ENCODE data around the gene NTPCR.

The NTPCR gene

DNA sequence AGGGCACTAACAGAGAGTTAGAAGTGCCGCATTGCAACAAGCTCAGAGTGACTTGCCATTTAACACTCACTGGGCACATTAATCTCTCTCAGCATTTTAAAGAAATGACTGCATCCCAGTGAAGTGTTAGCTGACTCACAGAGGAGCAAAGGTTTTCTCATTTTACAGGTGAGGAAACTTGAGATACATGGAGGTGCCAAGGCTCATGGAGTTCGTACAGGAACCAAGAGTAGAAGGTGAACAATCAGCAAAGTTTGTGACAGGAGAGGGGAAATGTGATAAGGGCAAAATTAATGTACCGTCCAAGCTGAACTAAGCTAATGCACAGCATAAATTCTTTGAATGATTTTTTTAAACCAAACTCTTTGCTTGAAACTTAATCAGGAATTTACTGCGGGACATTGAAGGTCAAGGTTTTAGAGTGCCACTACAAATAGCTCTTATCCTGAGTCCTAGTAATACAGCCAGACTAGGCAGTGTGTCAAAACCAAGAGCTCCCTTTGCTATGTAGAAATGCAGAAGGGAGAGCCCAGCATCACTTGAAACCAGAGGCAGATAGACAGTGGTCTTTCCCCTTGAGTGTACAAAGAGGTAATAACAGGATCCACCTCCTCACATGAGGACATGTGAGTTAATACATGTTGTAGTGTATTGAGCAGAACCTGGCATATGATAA, 22.4 kb upstream of the NTPCR start:
- DNase-seq: no peak

- no peak for DNase-seq
These were observed 17.7 kb upstream of the NTPCR start for GRCh38 chr1:232932486-232933425.

GRCh38 chr1:232936941-232937340, 13.5 kb upstream of the NTPCR start:
- DNase-seq: no peak

DNA sequence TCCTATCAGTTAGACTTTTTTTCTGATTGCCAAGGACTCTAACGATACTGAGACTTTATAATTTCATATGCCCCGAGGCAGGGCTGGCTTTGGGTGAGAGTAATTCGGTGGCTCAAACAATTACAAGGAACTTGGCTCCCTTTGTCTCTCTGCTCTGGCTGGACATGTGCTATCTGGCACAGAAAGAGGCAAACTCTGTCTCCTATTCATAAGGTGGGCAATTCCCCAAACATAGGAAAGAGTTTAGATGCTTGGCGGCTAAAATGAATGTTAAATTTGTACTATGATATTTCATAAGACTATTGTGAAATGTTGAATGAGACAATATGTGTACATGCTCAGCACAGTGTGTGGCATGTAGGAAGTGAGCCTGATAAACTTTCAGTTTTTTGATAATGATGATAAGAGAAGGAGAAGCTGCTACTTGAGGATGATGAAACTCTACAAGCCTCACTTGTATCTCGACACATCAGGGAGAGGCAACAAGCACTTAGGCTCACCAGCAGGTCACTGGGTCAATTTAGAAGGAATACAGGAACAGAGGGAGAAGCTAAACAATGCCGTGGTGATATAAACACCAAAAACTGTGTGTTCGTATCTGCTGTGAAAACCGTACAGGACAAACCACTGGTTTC, 12.6 kb upstream of the NTPCR start:
- no peak for DNase-seq

DNA sequence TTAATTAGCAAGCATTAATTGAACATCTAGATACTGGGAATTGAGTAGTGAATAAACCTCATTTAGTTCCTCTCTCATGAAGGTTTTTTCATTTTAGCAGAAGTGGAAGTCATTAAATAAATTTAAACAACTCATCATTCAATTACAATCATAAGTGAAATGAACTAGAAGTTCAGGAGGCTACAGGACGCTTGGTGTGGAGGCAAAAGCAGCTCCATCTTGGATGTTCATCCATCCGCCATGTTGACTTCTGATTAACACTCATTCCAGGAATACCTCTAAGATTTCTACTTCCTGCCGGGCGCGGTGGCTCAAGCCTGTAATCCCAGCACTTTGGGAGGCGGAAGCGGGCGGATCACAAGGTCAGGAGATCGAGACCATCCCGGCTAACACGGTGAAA, 11.5 kb upstream of the NTPCR start:
- DNase-seq: no peak

GRCh38 chr1:232939748-232940147, 10.7 kb upstream of the NTPCR start:
- DNase-seq: no peak

- DNase-seq: no peak
These were observed 10.1 kb upstream of the NTPCR start for GRCh38 chr1:232940262-232940661.

DNA sequence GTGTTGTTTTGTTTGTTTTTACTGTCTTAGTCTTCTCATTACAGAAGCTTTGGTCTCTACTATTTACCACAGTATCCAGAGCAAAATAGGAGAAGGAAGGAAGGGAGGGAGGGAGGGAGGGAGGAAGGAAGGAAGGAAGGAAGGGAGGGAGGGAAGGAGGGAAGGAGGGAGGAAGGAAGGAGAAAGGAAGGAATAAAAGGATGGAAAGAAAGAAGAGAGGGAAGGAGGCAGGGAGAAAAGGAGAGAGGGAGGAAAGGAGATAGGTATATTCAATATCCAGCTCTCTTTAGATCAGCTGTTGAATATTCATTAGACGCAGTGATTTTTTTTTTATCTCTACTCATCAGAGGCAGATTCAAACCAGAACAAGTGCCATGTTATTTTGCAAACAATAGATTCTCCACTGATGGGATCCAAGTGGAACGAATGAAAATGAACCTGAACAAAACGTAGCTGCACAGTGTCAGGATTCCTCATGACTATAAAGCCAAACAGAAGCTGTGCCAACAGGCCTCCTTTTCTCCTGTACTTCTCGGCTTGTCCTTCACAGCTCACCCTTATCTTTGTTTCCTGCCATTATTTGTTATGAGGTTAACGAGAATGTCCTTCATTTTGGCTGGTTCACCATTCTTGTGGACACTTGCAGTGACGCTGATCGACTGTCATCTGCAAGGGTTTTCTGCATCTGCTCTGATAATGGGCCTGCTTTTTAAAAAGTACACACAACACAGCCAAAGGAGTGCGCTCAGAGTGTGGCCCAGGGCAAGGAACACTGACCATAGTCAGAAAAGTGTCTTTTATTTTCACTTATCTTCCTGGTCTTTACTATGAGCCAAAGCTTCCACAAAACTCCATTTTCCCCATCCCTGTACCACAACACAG, 7.8 kb upstream of the NTPCR start:
- DNase-seq: no peak

- DNase-seq: peak; percentile 32
These were observed 6.6 kb upstream of the NTPCR start for GRCh38 chr1:232943679-232944252.

- no peak for DNase-seq
These were observed 6.1 kb upstream of the NTPCR start for GRCh38 chr1:232944347-232944746.

- no peak for DNase-seq
These were observed 695 bp upstream of the NTPCR start for GRCh38 chr1:232949636-232950196.

DNA sequence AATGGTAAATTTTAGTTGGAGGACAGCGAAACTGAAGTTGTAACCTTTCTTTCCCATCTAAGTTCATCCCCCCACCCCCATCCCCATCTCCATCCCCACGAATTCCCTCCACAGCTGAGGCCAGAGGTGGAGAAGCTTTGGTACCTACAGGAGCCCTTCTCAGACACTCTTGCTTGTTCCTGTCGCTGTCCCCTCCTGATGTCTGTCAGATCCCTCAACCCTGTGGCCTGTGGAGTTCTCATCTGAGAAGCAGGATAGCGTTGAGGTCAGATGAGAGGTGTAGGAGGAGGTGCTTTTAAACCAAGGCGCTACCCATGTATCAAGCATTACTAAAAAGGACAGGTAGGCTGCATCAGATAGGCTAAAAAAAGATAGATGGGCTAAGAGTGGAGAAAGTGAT, 769 bp downstream of the NTPCR start:
- peak; percentile 34 for DNase-seq

- no peak for DNase-seq
These were observed 1.2 kb downstream of the NTPCR start for GRCh38 chr1:232951605-232952004.

DNA sequence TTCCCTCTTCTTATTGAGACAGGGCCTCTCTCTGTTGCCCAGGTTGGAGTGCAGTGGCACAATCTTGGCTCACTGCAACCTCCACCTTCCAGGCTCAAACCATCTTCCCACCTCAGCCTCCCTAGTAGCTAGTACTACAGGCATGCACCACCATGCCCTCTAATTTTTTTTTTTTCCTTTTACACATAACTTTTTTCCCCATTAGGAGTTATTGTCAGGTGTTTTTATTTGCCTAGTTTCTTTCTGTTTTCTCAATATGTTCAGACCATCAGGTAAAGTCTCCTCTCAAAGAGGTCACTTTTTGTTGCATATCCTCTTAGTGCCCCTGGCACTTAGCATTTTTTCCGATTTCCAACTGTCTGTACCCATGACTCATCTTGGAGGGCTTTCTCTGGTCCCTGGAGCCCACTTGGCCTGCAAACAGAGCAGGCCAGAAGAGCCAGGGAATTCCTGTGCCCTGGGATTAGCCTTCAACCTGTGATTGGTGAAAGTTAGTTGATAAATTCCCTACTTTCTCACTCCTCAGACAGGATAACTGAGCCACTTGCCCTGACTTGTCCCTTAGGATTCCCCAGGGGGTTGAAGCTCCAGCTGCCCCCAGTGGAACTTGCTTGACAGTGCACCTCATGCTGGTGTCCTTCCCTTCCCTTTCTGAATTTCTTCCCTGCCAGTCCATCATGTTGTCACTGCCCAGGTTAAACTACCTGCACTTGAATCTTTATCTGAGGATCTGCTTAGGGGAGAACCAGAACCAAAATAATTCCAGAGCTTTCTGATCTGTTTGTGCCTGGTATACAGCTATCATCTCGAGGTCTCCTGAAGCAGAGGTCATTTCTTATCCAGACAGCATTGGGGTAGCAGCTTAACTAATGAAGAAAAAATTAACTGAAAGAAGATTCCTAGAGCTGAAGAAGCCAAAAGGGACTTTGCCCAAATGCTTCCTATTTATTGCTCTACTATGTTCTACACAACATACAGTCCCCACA, 2.4 kb downstream of the NTPCR start:
- DNase-seq: peak; percentile 45

- DNase-seq: no peak
These were observed 4.4 kb downstream of the NTPCR start for GRCh38 chr1:232954594-232955365.

GRCh38 chr1:232956081-232956480, 5.7 kb downstream of the NTPCR start:
- DNase-seq: no peak

DNA sequence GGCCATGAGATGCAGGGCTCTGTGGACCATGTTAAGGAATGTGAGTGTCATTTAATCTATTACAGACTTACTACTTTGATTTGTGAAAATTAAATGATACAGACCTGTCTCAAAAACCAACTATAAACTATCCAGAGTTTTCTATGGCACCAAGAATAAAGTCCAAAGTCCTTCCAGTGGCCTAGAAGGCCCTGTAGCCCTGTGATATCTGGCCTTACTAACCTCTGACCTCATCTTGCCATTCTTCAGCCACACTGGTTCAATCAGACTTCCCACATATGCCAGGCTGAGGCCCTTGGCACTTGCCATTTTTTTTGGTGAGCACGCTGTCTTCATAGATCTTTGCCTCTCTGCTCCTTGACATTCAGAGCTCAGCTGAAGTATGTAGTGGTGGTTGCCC, 7.7 kb downstream of the NTPCR start:
- no peak for DNase-seq

DNA sequence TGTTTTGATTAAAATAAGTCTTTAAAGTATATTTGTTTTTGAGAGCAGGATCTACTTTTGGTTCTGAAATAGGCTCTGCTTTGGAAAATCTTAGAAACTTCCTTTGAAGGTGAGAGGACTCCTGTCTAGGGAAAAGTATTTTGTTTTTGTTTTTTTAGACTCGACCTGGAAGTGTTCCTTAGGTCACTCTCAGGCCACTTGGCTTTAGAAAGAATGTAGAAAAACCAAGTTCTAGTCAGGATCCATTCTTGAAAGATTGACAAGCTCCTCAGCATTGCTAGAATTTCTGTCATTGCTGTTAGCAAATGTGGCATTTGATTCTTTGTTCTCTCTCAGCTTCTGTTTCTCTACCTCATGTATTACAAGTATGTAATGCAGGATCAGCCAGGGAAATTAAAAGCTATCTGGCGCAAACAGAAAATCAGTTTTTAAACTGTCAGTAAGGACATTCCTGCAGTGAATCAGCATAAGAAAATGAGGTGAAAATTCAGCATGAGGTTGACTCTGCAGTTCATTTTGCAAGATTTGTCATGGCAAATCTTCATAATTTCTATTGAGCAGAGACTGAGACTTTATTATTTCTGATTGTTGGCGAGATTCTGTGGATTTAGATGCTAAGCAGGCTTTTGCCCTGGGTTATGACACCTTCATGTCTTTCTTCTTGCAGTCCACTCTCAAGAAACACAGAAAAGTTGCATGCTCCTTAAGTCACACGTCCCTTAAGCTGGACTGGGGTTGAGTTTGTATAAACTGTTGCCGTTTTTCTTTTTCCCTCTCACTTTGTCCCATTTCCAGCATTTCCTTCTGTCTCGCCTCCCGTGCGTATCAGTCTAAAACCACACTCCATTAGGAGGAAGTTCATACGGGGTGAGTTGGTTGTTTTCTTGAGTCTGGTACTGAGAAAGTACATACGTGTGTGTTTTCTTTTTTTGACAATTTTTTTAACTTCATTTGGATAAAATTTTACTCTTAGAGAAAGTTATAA, 12.6 kb downstream of the NTPCR start:
- no peak for DNase-seq

DNA sequence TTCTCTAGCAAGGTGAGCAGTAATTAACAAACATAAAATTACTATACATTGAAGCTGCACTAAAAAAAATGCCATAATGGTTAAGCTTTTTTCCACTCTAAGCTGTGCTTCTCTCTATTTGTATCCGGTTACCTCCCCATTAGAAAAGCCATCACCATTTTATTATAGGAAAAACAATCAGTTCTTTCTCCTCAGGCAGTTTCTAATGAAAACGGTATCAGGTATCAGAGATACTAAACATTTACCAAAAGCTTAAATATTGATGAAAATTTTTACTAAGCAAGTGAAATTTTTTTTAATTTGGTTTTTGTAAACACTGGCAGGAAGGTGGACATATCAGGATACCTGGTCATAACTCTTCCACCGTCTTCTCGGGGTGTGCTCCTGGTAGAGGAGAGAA, 14.2 kb downstream of the NTPCR start:
- DNase-seq: no peak

All from activated CD4-positive, alpha-beta T cell treated with anti-CD3 and anti-CD28 coated beads, Interleukin-2, amount 50 U/mL, for 16 hours (primary cell).